GM18505 (cell line): ENCODE measurements around the gene IKBKE.

ENCODE experiments used
- ATAC-seq: cut with Tn5 transposase; IDR thresholded peaks from one replicate; pipeline ENCODE4 v1.9.1; 2021; ENCODE audit not compliant: unreplicated experiment
- POLR2A ChIP-seq: IDR thresholded peaks from 4 replicates; pipeline ENCODE4 v1.6.1; 2011; ENCODE audit warnings: borderline replicate concordance; ENCODE audit not compliant: insufficient read depth, insufficient read length; ENCODE audit errors: extremely low read depth

Gene IKBKE

DNA sequence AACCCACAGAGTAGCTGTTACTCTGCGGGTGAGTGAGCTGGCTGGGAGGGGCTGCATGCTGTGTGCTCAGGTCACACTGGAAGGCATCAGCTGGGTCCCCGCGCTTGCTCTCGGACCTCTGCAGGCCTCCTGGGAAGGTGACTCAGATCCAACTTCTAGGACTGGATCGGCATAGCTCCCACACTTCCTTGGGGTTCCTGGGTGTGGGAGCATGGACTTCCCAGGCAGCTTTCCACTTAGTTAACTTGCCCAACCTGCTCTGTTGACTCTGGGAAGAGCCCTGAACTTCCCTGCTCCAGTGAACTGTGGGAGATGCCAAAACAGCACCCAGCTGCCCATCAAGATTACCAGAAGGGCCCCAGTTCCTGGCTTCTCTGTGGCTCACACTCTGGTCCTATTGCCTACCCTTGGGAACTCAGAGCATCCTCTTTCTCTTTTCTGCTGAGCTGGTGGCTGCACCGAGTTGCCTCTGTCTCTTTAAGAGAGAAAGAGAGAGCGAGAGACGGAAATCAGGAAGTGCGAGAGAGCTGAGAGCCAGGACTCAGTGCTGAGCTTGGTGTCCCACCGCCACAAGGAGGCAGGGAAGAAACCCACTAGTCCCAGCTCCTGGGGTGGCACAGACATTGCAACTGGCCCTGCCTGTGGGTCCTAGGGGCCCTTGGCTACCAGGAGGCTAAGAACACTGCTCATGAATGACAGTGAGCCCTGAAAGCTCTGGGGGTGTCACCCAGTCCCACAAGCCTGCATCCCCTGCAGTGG, at the start of gene IKBKE:
TSS of gene IKBKE (plus strand) at position 544 of the 759 bp plus-strand sequence. CDS start 2,752 bp downstream, outside the sequence.
- ATAC-seq: peak; percentile 35
- peak; percentile 81 for TF ChIP-seq POLR2A

DNA sequence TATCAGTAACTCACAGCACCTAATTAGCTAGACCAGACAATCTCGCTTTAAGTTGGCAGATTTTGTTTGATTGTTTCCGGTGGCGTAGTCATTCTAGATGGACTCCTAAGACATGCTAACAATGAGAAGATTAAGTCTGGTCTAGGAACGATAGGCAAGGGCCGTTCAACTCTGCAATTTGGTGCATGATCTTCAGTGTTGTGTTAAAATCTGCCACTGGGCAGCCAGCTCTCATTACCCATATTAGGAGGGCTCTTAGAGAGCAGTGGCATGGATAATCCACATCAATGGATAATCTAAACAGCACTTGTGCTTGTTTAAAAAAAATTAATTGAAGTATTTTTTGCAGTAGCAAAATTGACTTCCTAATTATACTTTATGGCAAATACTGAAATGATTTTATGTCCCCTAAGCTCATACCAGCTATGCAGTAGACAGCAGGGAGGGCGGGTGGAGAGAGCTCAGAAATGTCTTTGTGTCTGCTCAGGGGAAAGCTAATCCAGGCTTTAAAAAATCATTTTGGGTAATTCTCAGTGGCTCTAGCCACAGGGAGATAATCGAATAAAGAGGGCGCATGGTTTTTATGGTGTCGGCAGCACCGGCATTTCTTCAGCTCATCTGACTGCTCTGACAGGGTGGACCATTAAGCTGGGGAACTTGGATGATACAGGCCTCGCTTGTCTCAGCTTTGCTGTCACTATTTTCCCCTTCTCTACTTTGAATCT, 48.5 kb upstream of the IKBKE start:
- ATAC-seq: no peak
- TF ChIP-seq POLR2A: no peak

GRCh38 chr1:206422525-206422924, 47.8 kb upstream of the IKBKE start:
- no peak for ATAC-seq
- TF ChIP-seq POLR2A: no peak

- no peak for TF ChIP-seq POLR2A
- no peak for ATAC-seq
These were observed 43.0 kb upstream of the IKBKE start for GRCh38 chr1:206427291-206427690.

DNA sequence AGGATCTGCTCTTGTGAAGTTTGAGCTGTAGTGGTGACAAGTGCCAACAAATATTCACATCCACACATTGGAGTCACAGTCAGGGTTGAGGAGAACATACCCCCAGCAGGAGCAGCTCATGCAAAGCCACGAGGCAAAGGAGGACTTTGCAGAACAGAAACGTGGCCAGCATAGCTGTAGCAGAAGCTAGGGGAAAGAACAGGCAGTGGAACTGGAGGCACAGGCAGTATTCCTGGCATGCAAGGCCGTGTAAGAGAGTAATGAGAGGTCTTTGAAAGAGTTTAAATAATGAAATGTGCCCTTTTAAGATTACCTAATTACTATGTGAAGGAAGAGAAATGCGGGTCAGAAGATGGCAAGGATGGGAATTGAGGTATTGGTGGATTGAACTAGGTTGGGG, 40.9 kb upstream of the IKBKE start:
- TF ChIP-seq POLR2A: no peak
- ATAC-seq: no peak

DNA sequence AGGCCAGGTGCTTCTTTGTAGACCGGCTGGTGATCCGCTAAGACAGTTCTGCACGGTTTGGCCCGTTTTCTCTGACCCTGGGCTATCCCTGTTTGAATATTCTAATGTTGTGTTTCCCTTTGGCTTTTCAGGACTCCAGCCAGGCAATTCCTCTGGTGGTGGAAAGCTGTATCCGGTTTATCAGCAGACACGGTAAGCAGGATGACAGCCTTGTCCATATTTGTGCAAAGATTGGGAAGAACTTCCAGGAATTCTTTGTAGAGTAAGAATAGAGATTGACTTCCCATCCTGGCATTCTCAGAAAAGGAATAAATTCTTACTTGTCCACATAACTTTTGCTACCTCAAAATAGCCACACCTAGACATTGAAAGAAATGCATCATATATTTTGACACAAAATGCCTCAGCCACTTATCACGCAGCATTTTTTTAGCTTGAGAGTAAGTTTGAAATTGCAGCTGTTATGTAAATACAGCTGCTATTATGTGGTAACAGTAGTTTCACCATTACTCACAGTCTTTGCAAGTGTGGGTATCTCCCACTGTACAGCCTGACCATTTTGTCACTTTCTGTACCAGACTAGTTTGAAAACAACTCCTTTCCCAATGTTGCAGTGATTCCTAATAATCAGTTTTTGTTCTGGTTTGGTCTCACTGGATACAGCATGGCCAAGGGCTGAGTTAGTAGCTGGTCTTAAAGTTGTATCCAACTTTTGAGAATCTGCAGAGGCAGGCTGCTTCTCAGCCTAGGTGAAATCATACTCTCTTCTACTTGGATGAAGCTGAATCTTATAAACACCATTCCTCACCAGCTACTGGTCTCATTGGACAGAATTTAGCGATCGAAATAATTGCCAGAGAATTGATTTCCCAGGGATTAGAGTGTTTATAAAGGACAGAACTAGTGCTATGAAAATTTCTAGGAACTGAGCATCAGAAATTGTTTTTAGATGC, 40.0 kb upstream of the IKBKE start:
- ATAC-seq: peak; percentile 81
- no peak for TF ChIP-seq POLR2A

GRCh38 chr1:206435445-206435844, 34.8 kb upstream of the IKBKE start:
- ATAC-seq: no peak

DNA sequence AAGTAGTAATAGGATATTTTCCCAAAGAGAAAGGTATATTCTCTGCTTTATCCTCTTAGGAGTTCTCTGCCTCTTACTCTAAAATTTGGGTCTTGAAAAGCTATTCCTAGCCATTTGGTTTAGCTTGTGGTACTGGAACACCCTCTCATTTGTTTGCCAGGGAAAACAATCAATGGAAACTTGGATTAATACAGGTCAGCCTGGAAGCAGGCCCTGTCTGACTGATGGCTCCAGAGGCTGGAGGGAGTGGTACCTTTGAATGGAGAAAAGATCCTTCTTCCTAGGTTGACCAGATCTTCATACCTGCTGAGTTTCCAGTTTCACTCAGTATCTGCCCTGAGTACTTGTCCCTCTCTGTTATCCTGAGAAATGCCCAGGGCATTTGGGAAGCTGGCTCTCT, 31.7 kb upstream of the IKBKE start:
- no peak for TF ChIP-seq POLR2A
- ATAC-seq: no peak

More at GRCh38 chr1:206435445-206435844, 34.8 kb upstream of the IKBKE start:
- no peak for TF ChIP-seq POLR2A

- no peak for TF ChIP-seq POLR2A
- ATAC-seq: no peak
These were observed 31.1 kb upstream of the IKBKE start for GRCh38 chr1:206439205-206439604.

GRCh38 chr1:206441336-206441967, 28.8 kb upstream of the IKBKE start:
- ATAC-seq: no peak
- no peak for TF ChIP-seq POLR2A

DNA sequence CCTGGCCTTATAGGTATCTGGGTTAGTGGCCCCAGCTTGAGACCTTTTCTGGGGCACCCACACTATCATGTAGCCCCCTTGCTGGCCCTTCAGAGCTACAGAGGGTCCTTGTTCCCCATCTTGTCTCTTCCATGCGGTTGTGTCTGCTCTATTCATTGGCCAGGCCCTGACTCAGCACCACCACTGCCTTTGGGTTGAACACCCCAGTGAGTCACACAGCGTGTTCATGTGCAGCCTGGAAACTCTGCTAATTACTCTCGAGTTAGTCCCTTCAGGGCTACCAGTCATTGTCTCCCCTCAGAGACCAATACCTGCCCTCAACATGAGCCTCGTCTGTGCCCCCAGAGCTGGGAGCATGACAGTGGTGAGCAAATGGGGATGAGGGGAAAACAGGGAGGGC, 28.2 kb upstream of the IKBKE start:
- TF ChIP-seq POLR2A: no peak
- ATAC-seq: no peak

- ATAC-seq: no peak
- TF ChIP-seq POLR2A: no peak
These were observed 25.2 kb upstream of the IKBKE start for GRCh38 chr1:206445116-206445515.
